LHCN-M2 (cell line): ENCODE measurements around the gene MTOR. TPM values are rescaled to one million over a fixed set of nuclear protein-coding genes. Genes with fewer than 3 reads are reported as not detected.
"Not testable (repeated sequence)": the region's sequence is repeated elsewhere in the genome, so short reads cannot be mapped to it uniquely, and the experiment has no call there.

ENCODE experiments used
- DNase-seq: peaks from one replicate; pipeline ENCODE4 v3.0.0-alpha.2; 2012; ENCODE audit warnings: low read depth
- polyA plus RNA-seq: library from polyadenylated mRNA; unstranded; fragments of >200 nt; gene quantifications from one replicate; pipeline ENCODE4 v1.2.1, GENCODE V29; 2012; ENCODE audit warnings: missing spikeins
- total RNA-seq: library from RNA; depleted of rRNA; stranded (reverse); fragments of >200 nt; gene quantifications from 2 replicates; pipeline ENCODE4 v1.2.3, GENCODE V29; 2014; rRNA removed

Gene MTOR
- total RNA-seq: 36.3 and 36.4 TPM in 2 replicates
- polyA plus RNA-seq: 18.5 TPM

DNA sequence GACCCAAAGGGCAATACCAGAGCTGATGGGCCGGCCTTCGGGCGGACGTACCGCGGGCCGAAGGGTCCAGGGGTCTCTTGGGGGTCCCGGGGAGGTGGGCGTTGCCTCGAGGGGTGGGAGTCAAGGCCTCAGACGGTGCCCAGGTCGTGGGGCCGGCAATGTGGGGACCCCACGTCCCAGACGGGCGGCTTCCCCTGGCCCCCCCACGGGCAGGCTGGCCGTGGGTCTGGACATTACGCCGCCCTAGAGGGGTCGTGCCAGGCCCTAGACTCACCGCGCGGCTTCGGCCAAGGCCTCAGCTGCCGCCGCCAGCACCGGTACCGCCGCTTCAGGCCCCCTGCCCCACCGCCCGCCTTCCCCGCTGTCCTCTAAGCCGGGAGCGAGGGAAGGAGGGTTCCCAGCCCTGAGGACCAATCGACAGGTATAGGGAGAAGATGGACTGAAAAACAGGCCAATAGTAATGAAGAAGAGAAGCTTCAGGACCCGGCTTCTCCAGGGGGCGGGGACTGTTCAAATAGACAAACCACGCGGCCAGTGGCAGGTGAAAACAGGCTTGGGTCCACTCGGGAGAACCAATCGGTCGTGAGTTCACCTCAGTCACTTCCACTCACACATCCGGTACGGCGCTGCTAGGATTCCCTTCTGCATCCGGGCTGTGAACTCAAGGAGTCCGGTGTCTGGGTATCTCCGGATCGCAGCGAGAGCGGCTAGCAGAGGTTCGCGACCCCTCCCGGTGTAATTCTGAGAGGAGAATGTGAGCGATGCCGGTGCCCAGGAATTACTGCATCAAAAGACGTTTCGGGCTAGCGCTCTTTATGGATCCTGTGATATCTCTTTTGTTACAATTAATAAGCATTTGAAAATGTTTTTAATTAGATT is at the start of gene MTOR:
Gene MTOR (minus strand): TSS at position 381 of the 879 bp plus-strand sequence. CDS start 3,142 bp downstream, outside the sequence.
- DNase-seq: peak; percentile 100

DNA sequence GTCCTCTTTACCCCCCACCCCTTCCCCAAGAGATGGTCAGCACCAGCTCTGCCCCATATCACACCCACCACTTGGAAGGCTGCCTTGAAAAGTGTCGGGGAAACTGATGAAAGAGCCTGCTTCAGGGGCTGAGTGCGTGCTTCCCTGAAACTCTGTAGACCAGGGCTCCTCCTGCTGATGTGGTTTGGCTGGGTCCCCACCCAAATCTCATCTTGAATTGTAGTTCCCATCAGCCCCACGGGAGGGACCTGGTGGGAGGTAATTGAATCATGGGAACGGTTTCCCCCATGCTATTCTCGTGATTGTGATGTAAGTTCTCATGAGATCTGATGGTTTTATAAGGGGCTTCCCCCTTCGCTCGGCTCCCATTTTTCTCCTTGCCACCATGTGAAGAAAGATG is 47.0 kb upstream of the MTOR start:
- no peak for DNase-seq

DNA sequence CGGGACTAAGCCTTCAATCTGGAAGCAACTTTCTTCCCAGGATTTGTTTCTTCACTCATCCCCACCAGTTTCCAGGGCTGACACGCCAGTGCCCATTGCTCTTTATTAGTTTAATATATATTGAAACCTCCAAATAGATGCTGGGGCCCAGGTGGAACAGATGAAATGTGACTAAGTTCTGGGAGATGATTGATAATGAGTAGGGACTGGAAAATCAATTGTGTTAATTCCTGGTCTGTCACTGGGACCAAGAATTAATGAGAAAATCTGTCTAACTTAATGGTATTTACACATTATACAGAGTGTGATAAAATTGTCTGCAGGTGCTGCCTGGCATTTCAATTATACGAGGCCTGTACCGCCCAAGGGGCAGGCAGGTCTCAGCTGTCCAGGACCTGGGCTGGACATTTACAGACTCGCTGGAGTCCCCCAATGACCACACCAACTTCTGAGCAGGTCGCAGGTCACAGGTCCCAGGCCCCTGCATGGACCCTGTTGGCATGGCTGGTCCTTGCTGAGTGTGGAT is 46.4 kb upstream of the MTOR start:
- DNase-seq: no peak

DNA sequence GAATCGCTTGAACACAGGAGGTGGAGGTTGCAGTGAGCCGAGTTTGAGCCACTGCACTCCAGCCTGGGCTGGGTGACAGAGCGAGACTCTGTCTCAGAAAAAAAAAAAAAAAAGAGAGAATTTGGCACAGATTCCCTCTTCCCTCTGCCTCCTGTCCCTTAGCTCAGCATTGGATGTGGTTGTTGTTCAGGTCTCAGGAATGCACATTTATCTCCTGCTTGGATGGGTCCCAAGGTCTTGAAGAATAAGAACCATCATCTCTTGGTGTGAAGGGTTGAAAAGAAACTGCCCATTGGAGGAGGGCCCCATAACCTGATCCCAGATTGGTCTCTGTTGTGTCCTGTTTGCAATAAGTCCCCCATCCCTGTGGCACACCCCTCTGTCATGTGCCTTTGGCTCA is 45.5 kb upstream of the MTOR start:
- DNase-seq: peak; percentile 10

- not testable (repeated sequence) for DNase-seq
Observed at GRCh38 chr1:11305516-11305915, 43.2 kb upstream of the MTOR start.

GRCh38 chr1:11302366-11302765 is 40.0 kb upstream of the MTOR start:
- no peak for DNase-seq

- DNase-seq: no peak
Observed at GRCh38 chr1:11301601-11302000, 39.2 kb upstream of the MTOR start.

DNA sequence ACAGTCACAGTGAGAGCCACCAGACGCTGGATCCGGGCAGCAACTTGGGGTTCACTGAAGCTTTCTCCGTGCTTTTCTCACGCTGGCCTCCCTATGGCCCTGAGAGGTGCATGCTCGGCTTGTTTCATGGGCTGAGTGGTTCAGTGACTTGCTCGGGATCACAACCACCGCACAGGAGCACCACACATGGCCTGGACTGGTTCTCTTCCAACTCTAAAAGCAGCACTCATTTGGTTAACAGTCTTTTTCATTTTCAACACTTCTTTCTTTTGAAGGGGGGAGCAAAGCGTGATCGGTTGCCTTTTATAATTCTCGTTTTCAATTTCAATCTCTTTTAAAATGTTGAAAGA is 36.8 kb upstream of the MTOR start:
- no peak for DNase-seq

DNA sequence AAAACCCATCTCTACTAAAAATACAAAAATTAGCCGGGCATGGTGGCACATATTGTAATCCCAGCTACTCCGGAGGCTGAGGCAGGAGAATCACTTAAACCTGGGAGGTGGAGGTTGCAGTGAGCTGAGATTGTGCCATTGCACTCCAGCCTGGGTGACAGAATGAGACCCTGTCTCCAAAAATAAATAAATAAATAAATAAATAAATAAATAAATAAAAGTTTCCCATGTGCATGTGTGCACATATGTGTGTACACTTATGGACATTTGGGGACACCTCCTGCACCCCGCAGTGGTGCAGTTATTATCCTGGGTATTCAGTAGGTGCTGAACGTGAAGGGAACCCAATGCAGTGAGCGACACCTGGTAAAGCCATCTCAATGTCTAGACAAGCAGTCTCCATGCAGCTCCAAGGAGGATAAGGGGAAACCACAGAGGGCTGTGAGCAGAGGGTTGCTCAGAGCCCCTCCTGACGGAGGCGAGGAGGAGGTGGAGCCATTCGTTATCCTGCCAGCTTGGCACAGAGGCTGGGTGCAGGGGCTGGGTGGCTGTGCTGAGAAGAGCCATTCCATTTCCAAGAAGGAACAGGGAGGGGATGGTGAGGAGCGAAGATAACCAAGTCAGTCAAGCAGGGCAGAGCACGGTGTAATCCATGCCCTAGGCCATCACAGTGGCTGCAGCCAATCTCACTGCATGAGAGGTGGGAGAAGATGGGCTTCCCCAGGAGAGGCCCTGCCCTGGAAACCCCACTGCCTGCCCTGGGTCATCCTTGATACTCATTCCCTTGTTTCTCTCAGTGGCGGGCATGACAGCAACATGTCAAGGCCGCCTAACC is 36.3 kb upstream of the MTOR start:
- DNase-seq: no peak

GRCh38 chr1:11297774-11298173 is 35.4 kb upstream of the MTOR start:
- not testable (repeated sequence) for DNase-seq

- DNase-seq: no peak
Observed at GRCh38 chr1:11295905-11296304, 33.6 kb upstream of the MTOR start.

GRCh38 chr1:11294951-11295350 is 32.6 kb upstream of the MTOR start:
- no peak for DNase-seq

DNA sequence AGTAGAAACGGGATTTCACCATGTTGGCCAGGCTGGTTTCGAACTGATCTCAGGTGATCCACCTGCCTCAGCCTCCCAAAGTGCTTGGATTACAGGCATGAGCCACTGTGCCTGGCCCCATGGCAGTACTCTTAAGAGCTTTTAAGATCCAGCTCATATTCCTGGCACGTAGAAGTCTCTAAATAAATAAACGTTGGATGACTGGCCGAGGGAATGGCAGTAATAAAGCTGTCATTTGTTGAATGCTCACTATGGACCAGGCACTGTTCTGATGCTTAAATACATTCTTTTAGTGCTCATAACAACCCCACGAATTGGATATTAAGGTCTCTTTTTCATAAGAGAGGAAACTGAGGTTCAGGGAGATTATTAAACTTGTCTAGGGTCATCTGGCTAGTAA is 31.5 kb upstream of the MTOR start:
- no peak for DNase-seq

- no peak for DNase-seq
Observed at GRCh38 chr1:11291049-11291448, 28.7 kb upstream of the MTOR start.

GRCh38 chr1:11289064-11289463 is 26.7 kb upstream of the MTOR start:
- DNase-seq: peak; percentile 23

DNA sequence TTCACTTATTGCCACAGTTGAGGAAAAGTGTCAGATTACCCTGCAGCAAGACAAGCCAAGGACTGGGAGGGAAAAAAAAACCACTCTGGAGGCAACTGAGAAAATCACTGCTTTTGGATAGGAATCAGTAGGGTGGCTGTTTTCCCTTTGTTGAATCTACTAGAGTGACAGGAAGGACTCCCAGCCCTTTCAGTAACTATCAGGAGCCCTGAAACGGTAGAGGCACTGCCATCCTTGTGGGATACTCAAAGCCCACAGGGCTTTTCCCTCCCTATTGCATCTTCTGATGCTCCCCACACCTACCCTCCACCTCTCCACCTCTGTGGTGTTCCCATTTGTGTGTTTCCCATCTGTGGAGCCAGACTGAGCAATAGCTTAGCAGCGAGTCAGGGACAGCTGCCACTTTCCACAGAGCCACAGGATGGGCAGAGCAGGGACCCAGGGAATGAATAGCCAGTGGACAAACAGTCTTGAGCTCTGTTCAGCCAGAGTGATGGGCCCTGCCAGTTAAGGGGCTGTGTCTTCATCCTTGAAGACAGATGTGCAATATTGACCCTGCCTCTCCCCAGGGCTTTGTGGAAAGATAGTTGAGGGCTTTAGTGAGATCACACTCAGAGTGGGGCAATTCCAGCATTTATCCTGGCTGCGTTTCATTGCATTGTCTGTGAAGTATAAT is 24.5 kb upstream of the MTOR start:
- peak; percentile 88 for DNase-seq

- peak; percentile 26 for DNase-seq
Observed at GRCh38 chr1:11285883-11286734, 23.8 kb upstream of the MTOR start.

- DNase-seq: no peak
Observed at GRCh38 chr1:11284784-11285183, 22.4 kb upstream of the MTOR start.

DNA sequence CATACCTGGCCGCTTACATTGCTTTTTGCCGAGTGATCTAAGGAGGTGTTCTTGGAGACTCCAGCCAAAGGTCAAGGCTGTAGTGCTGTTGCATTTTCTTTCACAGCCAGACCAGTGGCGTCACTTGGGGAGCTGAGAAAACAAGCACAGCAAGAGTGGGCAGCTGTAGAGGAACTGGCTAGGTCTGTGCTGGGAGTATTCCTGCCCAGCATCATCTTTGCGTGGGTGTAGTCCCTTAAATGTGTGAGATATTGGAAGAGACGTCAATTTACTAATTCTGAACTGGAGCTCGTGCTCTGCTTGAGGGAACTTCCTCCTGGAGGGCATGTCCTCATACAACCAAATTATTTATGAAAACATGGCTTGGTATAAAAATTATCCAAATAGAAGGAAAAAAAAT is 20.8 kb upstream of the MTOR start:
- no peak for DNase-seq

DNA sequence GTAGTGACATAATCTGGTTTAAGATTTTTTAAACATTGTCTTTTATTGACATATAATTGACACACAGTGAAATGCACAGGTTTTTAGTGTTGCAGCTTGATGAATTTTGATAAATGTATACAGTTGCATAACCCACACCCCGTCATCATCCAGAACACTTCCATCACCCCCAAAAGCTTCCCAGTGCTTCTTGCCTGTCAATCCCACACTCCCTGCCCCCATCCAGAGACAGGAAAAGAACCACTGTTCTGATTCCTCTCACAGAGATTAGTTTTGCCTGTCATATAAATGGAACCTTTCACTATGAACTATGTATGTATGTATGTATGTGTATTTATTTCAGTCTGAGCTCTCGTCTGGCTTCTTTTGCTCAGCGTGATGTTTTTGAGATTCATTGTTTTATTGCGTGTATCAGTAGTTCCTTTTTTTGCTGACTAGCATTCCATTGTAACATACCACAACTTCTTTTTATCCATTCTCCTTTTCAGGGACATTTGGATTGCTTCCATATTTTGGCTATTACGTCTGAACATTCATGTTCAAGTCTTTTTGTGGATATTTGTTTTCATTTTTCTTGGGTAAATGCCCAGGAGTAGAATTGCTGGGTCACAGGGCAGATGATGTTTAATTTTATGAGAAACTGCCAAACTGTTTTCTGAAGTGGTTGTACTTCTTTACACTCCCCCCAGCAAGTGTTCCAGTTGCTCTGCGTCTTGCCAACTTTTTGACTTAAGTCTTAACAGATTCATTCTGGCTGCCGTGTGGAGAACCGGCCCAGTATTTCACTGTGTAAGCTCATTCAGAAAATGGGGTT is 19.4 kb upstream of the MTOR start:
- DNase-seq: peak; percentile 93
